GM18870 (cell line): ENCODE data around the gene AANAT.
A peak's percentile ranks its signal among the peaks of the same experiment; 100 is the strongest.

Experiments used
- ATAC-seq: cut with Tn5 transposase; IDR thresholded peaks from one replicate; pipeline ENCODE4 v1.9.1; 2021; ENCODE audit warnings: moderate library complexity; ENCODE audit not compliant: unreplicated experiment

AANAT gene

GRCh38 chr17:76467809-76468633 is 618 bp downstream of the AANAT start:
- ATAC-seq: no peak

- ATAC-seq: no peak
These were observed 1.2 kb downstream of the AANAT start for GRCh38 chr17:76468634-76469010.

- ATAC-seq: no peak
These were observed 1.9 kb downstream of the AANAT start for GRCh38 chr17:76469076-76469990.

- no peak for ATAC-seq
These were observed 2.8 kb downstream of the AANAT start for GRCh38 chr17:76469991-76470739.

- no peak for ATAC-seq
These were observed 4.3 kb downstream of the AANAT start for GRCh38 chr17:76471498-76472257.

GRCh38 chr17:76472258-76472645 is 4.8 kb downstream of the AANAT start:
- ATAC-seq: no peak

GRCh38 chr17:76472726-76473125 is 5.3 kb downstream of the AANAT start:
- ATAC-seq: no peak

- no peak for ATAC-seq
These were observed 6.2 kb downstream of the AANAT start for GRCh38 chr17:76473541-76473985.

GRCh38 chr17:76474238-76474637 is 6.8 kb downstream of the AANAT start:
- ATAC-seq: no peak

GRCh38 chr17:76474894-76475293 is 7.5 kb downstream of the AANAT start:
- ATAC-seq: no peak

GRCh38 chr17:76475302-76475701 is 7.9 kb downstream of the AANAT start:
- ATAC-seq: no peak

- no peak for ATAC-seq
These were observed 9.3 kb downstream of the AANAT start for GRCh38 chr17:76476736-76477135.

- no peak for ATAC-seq
These were observed 10.2 kb downstream of the AANAT start for GRCh38 chr17:76477576-76477975.

- no peak for ATAC-seq
These were observed 10.7 kb downstream of the AANAT start for GRCh38 chr17:76478097-76478496.

- ATAC-seq: no peak
These were observed 11.5 kb downstream of the AANAT start for GRCh38 chr17:76478730-76479514.

- no peak for ATAC-seq
These were observed 12.2 kb downstream of the AANAT start for GRCh38 chr17:76479515-76480060.

GRCh38 chr17:76480632-76481031 is 13.2 kb downstream of the AANAT start:
- ATAC-seq: peak; percentile 3

GRCh38 chr17:76481071-76481655 is 13.8 kb downstream of the AANAT start:
- peak; percentile 57 for ATAC-seq

GRCh38 chr17:76484228-76484725 is 16.9 kb downstream of the AANAT start:
- no peak for ATAC-seq
